ENCODE data around the gene C4orf36. TPM values are rescaled to one million over a fixed set of nuclear protein-coding genes. Genes with fewer than 3 reads are reported as not detected.

The C4orf36 gene
- total RNA-seq, 1 donor from 2014 or later, result 1.1 TPM

- peak; percentile 86 for DNase-seq (ENCODE audit: low read depth)
- no peak overlapping the region for H3K4me3 ChIP-seq (ENCODE audit: low read depth, low read length)
- no peak for TF ChIP-seq CTCF (conservative IDR thresholded peaks at IDR 0.05; ENCODE audit: low read depth, low read length)
Observed at GRCh38 chr4:86924811-86925210, 32.6 kb upstream of the C4orf36 start.

GRCh38 chr4:86921608-86922252 is 29.5 kb upstream of the C4orf36 start:
- H3K4me3 ChIP-seq (ENCODE audit: low read depth, low read length), result no peak overlapping the region
- no peak for TF ChIP-seq CTCF (conservative IDR thresholded peaks at IDR 0.05; ENCODE audit: low read depth, low read length)
- no peak for DNase-seq (ENCODE audit: low read depth)

- TF ChIP-seq CTCF (conservative IDR thresholded peaks at IDR 0.05; ENCODE audit: low read depth, low read length), result no peak
- H3K4me3 ChIP-seq (ENCODE audit: low read depth, low read length), result no peak overlapping the region
- DNase-seq (ENCODE audit: low read depth), result no peak
Observed at GRCh38 chr4:86919561-86920223, 27.5 kb upstream of the C4orf36 start.

GRCh38 chr4:86918539-86919072 is 26.4 kb upstream of the C4orf36 start:
- no peak for TF ChIP-seq CTCF (conservative IDR thresholded peaks at IDR 0.05; ENCODE audit: low read depth, low read length)
- no peak overlapping the region for H3K4me3 ChIP-seq (ENCODE audit: low read depth, low read length)
- no peak for DNase-seq (ENCODE audit: low read depth)

- no peak for TF ChIP-seq CTCF (conservative IDR thresholded peaks at IDR 0.05; ENCODE audit: low read depth, low read length)
- H3K4me3 ChIP-seq (ENCODE audit: low read depth, low read length), result no peak overlapping the region
- no peak for DNase-seq (ENCODE audit: low read depth)
Observed at GRCh38 chr4:86917212-86918039, 25.2 kb upstream of the C4orf36 start.

- DNase-seq (ENCODE audit: low read depth), result no peak
- TF ChIP-seq CTCF (conservative IDR thresholded peaks at IDR 0.05; ENCODE audit: low read depth, low read length), result no peak
- no peak overlapping the region for H3K4me3 ChIP-seq (ENCODE audit: low read depth, low read length)
Observed at GRCh38 chr4:86916392-86916791, 24.2 kb upstream of the C4orf36 start.

Data from epithelial cell of proximal tubule (primary cell).